Kidney (tissue), 14 donors: ENCODE measurements around the gene SLC52A1. TPM values are rescaled to one million over a fixed set of nuclear protein-coding genes. Genes with fewer than 3 reads are reported as not detected.
A peak's percentile ranks its signal among the peaks of the same experiment; 100 is the strongest.

ENCODE experiments used
- DNase-seq, 5 donors: peaks; one replicate each; pipeline ENCODE4 v3.0.0-alpha.2; 2013 to 2020
- FAIRE-seq: peaks from 2 replicates; lab custom pipeline; 2012; peaks lifted over from hg19 to GRCh38; lab: Jason Lieb, UNC
- H3K27ac ChIP-seq, 2 donors: one replicate each; pipeline ENCODE4 v1.7.0; 2013; ENCODE audit warnings: low read depth in 2 of 2, low read length in 2 of 2, inconsistent platforms in 1 of 2
- H3K27me3 ChIP-seq: one replicate; pipeline ENCODE4 v1.7.1; 2013; ENCODE audit warnings: low read length, inconsistent platforms; ENCODE audit not compliant: control insufficient read depth, insufficient read depth
- H3K36me3 ChIP-seq, 3 donors: one replicate each; pipeline versions ENCODE4 v1.7.0 to v1.7.1; 2013; ENCODE audit warnings: low read length in 3 of 3, control low read depth in 1 of 3, inconsistent platforms in 1 of 3; ENCODE audit not compliant: insufficient read depth in 3 of 3, control insufficient read depth in 2 of 3
- H3K4me1 ChIP-seq, 3 donors: one replicate each; pipeline versions ENCODE4 v1.7.0 to v1.7.1; 2013; ENCODE audit warnings: low read length in 3 of 3, inconsistent platforms in 1 of 3, low read depth in 1 of 3; ENCODE audit not compliant: control insufficient read depth in 2 of 3, insufficient read depth in 2 of 3
- H3K4me3 ChIP-seq, 3 donors: one replicate each; pipeline versions ENCODE4 v1.7.0 to v1.8.1; 2013; ENCODE audit warnings: low read length in 3 of 3, control low read depth in 1 of 3, inconsistent platforms in 1 of 3
- H3K9ac ChIP-seq, 3 donors: one replicate each; pipeline versions ENCODE4 v1.7.0 to v1.7.1; 2013; ENCODE audit warnings: low read length in 3 of 3, control low read depth in 1 of 3, inconsistent platforms in 1 of 3
- H3K9me3 ChIP-seq, 3 donors: one replicate each; pipeline versions ENCODE4 v1.7.0 to v1.7.1; 2013; ENCODE audit warnings: low read length in 3 of 3, control low read depth in 1 of 3, inconsistent platforms in 1 of 3; ENCODE audit not compliant: control insufficient read depth in 2 of 3, insufficient read depth in 1 of 3
- CTCF ChIP-seq: IDR thresholded peaks from 3 replicates; pipeline ENCODE4 v1.5.1; 2012; ENCODE audit warnings: mild to moderate bottlenecking, moderate library complexity, borderline replicate concordance; ENCODE audit not compliant: insufficient read depth; ENCODE audit errors: extremely low read depth
- intact Hi-C: fragments of 100-400 bp; cut with DNase I; formaldehyde crosslinking; loops from one replicate; pipeline ENCODE4 v1.11.1; 2022
- polyA plus RNA-seq: library from polyadenylated mRNA; stranded (reverse); fragments of 350-450 nt; fragmentation: Illumina TruSeq; extraction: RNeasy Lipid Tissue Mini Kit (QIAGEN cat#74804); gene quantifications from one replicate; pipeline ENCODE4 v1.2.3, GENCODE V29; 2014; ENCODE audit warnings: low read depth, low replicate concordance; ENCODE audit not compliant: insufficient read depth
- total RNA-seq: library from RNA; stranded (reverse); fragmentation: NEBNext Ultra II Directional; extraction: Animal tissue kit (Norgen Biotek cat#: 25700); gene quantifications from one replicate; pipeline ENCODE4 v1.2.1, GENCODE V29; 2021
- donor health status: control.
- donor health status: control.
- donor health status: control.
- donor health status: control.
- donor health status: control.
- donor health status: DM: yes; HTN: yes; CAD: no.
- donor health status: Normal renal cell carcinoma (clear cell type).

Gene SLC52A1
- total and polyA plus RNA-seq, 2 donors from 2014 or later: 0.19 to 0.90 TPM

- Histone ChIP-seq H3K9ac (peak overlapping the region in 2 of 3 donors; percentile 74 to 86), H3K9me3 (no peaks in the 10 kb centered on the region), H3K4me1 (peaks cover 4 to 17% (median 8%) of the 10 kb centered on the region in 3 donors), H3K36me3 (peaks cover 0 to 11% (median 10%) of the 10 kb centered on the region in 3 donors), H3K4me3 (peak overlapping the region; percentile 73 to 75 (median 74)), H3K27ac (peak overlapping the region; percentile 94 to 96), H3K27me3 (no peaks in the 10 kb centered on the region)
- intact Hi-C loops: no loop called here
- TF ChIP-seq CTCF: no peak
- FAIRE-seq: no peak
- peak in 2 of 5 donors; percentile 27 to 62 for DNase-seq
These were observed 48.8 kb downstream of the SLC52A1 start for GRCh38 chr17:4986403-4986802.

Other genes starting within 250 kb of the SLC52A1 start
- 3.0 TPM for gene VMO1, start 249.1 kb downstream of the SLC52A1 start, total RNA-seq
- gene VMO1, start 249.1 kb downstream of the SLC52A1 start, polyA plus RNA-seq: 2.5 TPM
- 0.35 TPM for gene GLTPD2, start 246.5 kb downstream of the SLC52A1 start, total RNA-seq
- gene GLTPD2, start 246.5 kb downstream of the SLC52A1 start, polyA plus RNA-seq: 12.5 TPM
- gene PSMB6, start 239.3 kb downstream of the SLC52A1 start, total RNA-seq: 103 TPM
- 317 TPM for gene PSMB6, start 239.3 kb downstream of the SLC52A1 start, polyA plus RNA-seq
- gene PLD2, start 228.3 kb downstream of the SLC52A1 start, total RNA-seq: 45.4 TPM
- 9.2 TPM for gene PLD2, start 228.3 kb downstream of the SLC52A1 start, polyA plus RNA-seq
- gene MINK1, start 202.1 kb downstream of the SLC52A1 start, total RNA-seq: 118 TPM
- gene MINK1, start 202.1 kb downstream of the SLC52A1 start, polyA plus RNA-seq: 21.2 TPM
- gene C17orf107, start 135.9 kb downstream of the SLC52A1 start, total RNA-seq: 4.4 TPM
- gene C17orf107, start 135.9 kb downstream of the SLC52A1 start, polyA plus RNA-seq: 2.5 TPM
- 1.3 TPM for gene CHRNE, start 132.3 kb downstream of the SLC52A1 start, total RNA-seq
- 0.82 TPM for gene CHRNE, start 132.3 kb downstream of the SLC52A1 start, polyA plus RNA-seq
- gene GP1BA, start 103.1 kb downstream of the SLC52A1 start, total RNA-seq: not detected
- gene GP1BA, start 103.1 kb downstream of the SLC52A1 start, polyA plus RNA-seq: not detected
- 60.0 TPM for gene SLC25A11, start 95.4 kb downstream of the SLC52A1 start, total RNA-seq
- gene SLC25A11, start 95.4 kb downstream of the SLC52A1 start, polyA plus RNA-seq: 173 TPM
- 95.0 TPM for gene RNF167, start 95.2 kb downstream of the SLC52A1 start, total RNA-seq
- 188 TPM for gene RNF167, start 95.2 kb downstream of the SLC52A1 start, polyA plus RNA-seq
- gene PFN1, start 86.9 kb downstream of the SLC52A1 start, total RNA-seq: 496 TPM
- 614 TPM for gene PFN1, start 86.9 kb downstream of the SLC52A1 start, polyA plus RNA-seq
- 6.9 TPM for gene ENO3, start 84.3 kb downstream of the SLC52A1 start, total RNA-seq
- 17.8 TPM for gene ENO3, start 84.3 kb downstream of the SLC52A1 start, polyA plus RNA-seq
- gene SPAG7, start 67.6 kb downstream of the SLC52A1 start, total RNA-seq: 73.6 TPM
- 157 TPM for gene SPAG7, start 67.6 kb downstream of the SLC52A1 start, polyA plus RNA-seq
- 47.1 TPM for gene CAMTA2, start 47.8 kb downstream of the SLC52A1 start, total RNA-seq
- gene CAMTA2, start 47.8 kb downstream of the SLC52A1 start, polyA plus RNA-seq: 40.1 TPM
- gene INCA1, start 37.9 kb downstream of the SLC52A1 start, total RNA-seq: 1.5 TPM
- 1.6 TPM for gene INCA1, start 37.9 kb downstream of the SLC52A1 start, polyA plus RNA-seq
- 168 TPM for gene KIF1C, start 37.5 kb downstream of the SLC52A1 start, total RNA-seq
- gene KIF1C, start 37.5 kb downstream of the SLC52A1 start, polyA plus RNA-seq: 69.6 TPM
- 10.0 TPM for gene ZFP3, start 43.0 kb upstream of the SLC52A1 start, total RNA-seq
- 3.4 TPM for gene ZFP3, start 43.0 kb upstream of the SLC52A1 start, polyA plus RNA-seq
- 8.0 TPM for gene ZNF232, start 76.5 kb upstream of the SLC52A1 start, total RNA-seq
- gene ZNF232, start 76.5 kb upstream of the SLC52A1 start, polyA plus RNA-seq: 6.9 TPM
- 0.19 TPM for gene USP6, start 80.6 kb upstream of the SLC52A1 start, total RNA-seq
- 0.06 TPM for gene USP6, start 80.6 kb upstream of the SLC52A1 start, polyA plus RNA-seq
- 12.3 TPM for gene ZNF594, start 156.4 kb upstream of the SLC52A1 start, total RNA-seq
- gene ZNF594, start 156.4 kb upstream of the SLC52A1 start, polyA plus RNA-seq: 1.9 TPM
- 7.6 TPM for gene SCIMP, start 199.4 kb upstream of the SLC52A1 start, total RNA-seq
- 0.37 TPM for gene SCIMP, start 199.4 kb upstream of the SLC52A1 start, polyA plus RNA-seq
- gene RABEP1, start 246.9 kb upstream of the SLC52A1 start, total RNA-seq: 47.6 TPM
- 21.1 TPM for gene RABEP1, start 246.9 kb upstream of the SLC52A1 start, polyA plus RNA-seq